Measurements from ENCODE around the gene FAM111A. TPM values are rescaled to one million over a fixed set of nuclear protein-coding genes. Genes with fewer than 3 reads are reported as not detected.
"Not testable (repeated sequence)": the region's sequence is repeated elsewhere in the genome, so short reads cannot be mapped to it uniquely, and the experiment has no call there.

Gene FAM111A
- total RNA-seq, 4 donors from 2014 or later: 2.0 to 7.0 (median 3.7) TPM

- no peaks in the 10 kb centered on the region for H3K27me3 ChIP-seq
- in situ Hi-C loops (cut with MboI; ENCODE audit: low sequenced_read_pairs in 4 of 4) (no loop called here), intact Hi-C loops (cut with DNase I; ENCODE audit: low total_unique reads) (no loop called here)
- DNase-seq (no peak), ATAC-seq (no peak)
- no peaks in the 10 kb centered on the region for H3K9me3 ChIP-seq
- H3K27ac ChIP-seq: no peak overlapping the region
- TF ChIP-seq CTCF (IDR thresholded peaks at IDR 0.05 in 4 of 5, conservative IDR thresholded peaks at IDR 0.05 in 1 of 5) (no peak), POLR2A (IDR thresholded peaks at IDR 0.05) (no peak)
- no peak overlapping the region for H3K4me3 ChIP-seq
- H3K36me3 ChIP-seq: no peaks in the 10 kb centered on the region
- H3K4me1 ChIP-seq: no peaks in the 10 kb centered on the region
Observed at GRCh38 chr11:59115553-59115952, 27.1 kb upstream of the FAM111A start.

GRCh38 chr11:59117774-59118173 is 24.9 kb upstream of the FAM111A start:
- H3K36me3 ChIP-seq: no peaks in the 10 kb centered on the region
- intact Hi-C loops (cut with DNase I; ENCODE audit: low total_unique reads): no loop called here

GRCh38 chr11:59119826-59120225 is 22.8 kb upstream of the FAM111A start:
- intact Hi-C loops (cut with DNase I; ENCODE audit: low total_unique reads): no loop called here

More at GRCh38 chr11:59117774-59118173, 24.9 kb upstream of the FAM111A start:
- in situ Hi-C loops (cut with MboI; ENCODE audit: low sequenced_read_pairs in 4 of 4): no loop called here
- DNase-seq (no peak), ATAC-seq (no peak)
- Histone ChIP-seq H3K4me3 (no peak overlapping the region), H3K4me1 (no peaks in the 10 kb centered on the region), H3K27me3 (no peaks in the 10 kb centered on the region), H3K9me3 (no peaks in the 10 kb centered on the region), H3K27ac (no peak overlapping the region)
- TF ChIP-seq POLR2A (IDR thresholded peaks at IDR 0.05): no peak
- no peak for TF ChIP-seq CTCF (IDR thresholded peaks at IDR 0.05 in 4 of 5, conservative IDR thresholded peaks at IDR 0.05 in 1 of 5)

GRCh38 chr11:59135648-59136461 is 6.8 kb upstream of the FAM111A start:
- ATAC-seq (peak; percentile 68 to 87), DNase-seq (peak; percentile 26 to 49)
- TF ChIP-seq POLR2A (IDR thresholded peaks at IDR 0.05): no peak
- peak; percentile 72 to 95 (median 86) for TF ChIP-seq CTCF (IDR thresholded peaks at IDR 0.05 in 4 of 5, conservative IDR thresholded peaks at IDR 0.05 in 1 of 5)
- H3K4me1 ChIP-seq: no peaks in the 10 kb centered on the region
- H3K27me3 ChIP-seq: no peaks in the 10 kb centered on the region
- no peak overlapping the region for H3K27ac ChIP-seq
- H3K36me3 ChIP-seq: no peaks in the 10 kb centered on the region
- in situ Hi-C loops (cut with MboI; ENCODE audit: low sequenced_read_pairs in 4 of 4): loop anchor here (25.0 kb wide), 3 partner anchors 474 to 574 kb away; no protein-coding TSS in a partner anchor
- no peaks in the 10 kb centered on the region for H3K9me3 ChIP-seq
- H3K4me3 ChIP-seq: peak overlapping the region in 2 of 4 donors; percentile 29 to 30
- intact Hi-C loops (cut with DNase I; ENCODE audit: low total_unique reads): loop anchor here (1.0 kb wide), 2 partner anchors 39 to 83 kb away; no protein-coding TSS in a partner anchor

More at GRCh38 chr11:59119826-59120225, 22.8 kb upstream of the FAM111A start:
- Histone ChIP-seq H3K4me1 (no peaks in the 10 kb centered on the region), H3K27ac (no peak overlapping the region), H3K9me3 (no peaks in the 10 kb centered on the region), H3K36me3 (no peaks in the 10 kb centered on the region), H3K27me3 (no peaks in the 10 kb centered on the region), H3K4me3 (no peak overlapping the region)
- in situ Hi-C loops (cut with MboI; ENCODE audit: low sequenced_read_pairs in 4 of 4): no loop called here
- TF ChIP-seq POLR2A (IDR thresholded peaks at IDR 0.05): no peak
- TF ChIP-seq CTCF (IDR thresholded peaks at IDR 0.05 in 4 of 5, conservative IDR thresholded peaks at IDR 0.05 in 1 of 5): no peak
- no peak for ATAC-seq
- no peak for DNase-seq

- H3K27ac ChIP-seq, H3K4me3 ChIP-seq, DNase-seq, H3K27me3 ChIP-seq, H3K36me3 ChIP-seq, H3K9me3 ChIP-seq, H3K4me1 ChIP-seq, ATAC-seq: not testable (repeated sequence)
- intact Hi-C loops (cut with DNase I; ENCODE audit: low total_unique reads): loop anchor here (1.0 kb wide), 2 partner anchors 39 to 83 kb away; no protein-coding TSS in a partner anchor
- in situ Hi-C loops (cut with MboI; ENCODE audit: low sequenced_read_pairs in 4 of 4): loop anchor here (25.0 kb wide), 3 partner anchors 474 to 574 kb away; no protein-coding TSS in a partner anchor
Observed at GRCh38 chr11:59136551-59136950, 6.1 kb upstream of the FAM111A start.
